ENCODE results near the gene MAZ.

MAZ gene

DNA sequence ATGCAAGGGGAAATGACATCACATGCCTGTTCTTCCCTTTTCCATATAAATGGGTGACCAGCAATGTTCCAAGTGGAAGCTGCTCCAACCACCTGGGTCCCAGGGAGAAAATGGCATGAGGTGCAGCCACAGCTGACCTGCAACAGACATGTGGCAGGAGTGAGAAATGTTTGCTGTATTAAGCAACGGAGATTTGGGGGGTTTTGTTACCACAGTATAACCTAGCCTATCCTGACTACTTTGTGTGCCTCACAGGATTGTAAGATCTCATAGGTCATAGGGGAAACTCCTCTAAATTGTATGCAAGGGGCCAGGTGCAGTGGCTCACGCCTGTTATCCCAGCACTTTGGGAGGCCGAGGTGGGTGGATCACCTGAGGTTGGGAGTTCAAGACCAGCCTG lies 44.7 kb downstream of the MAZ start:
- no peak overlapping the region for H3K4me3 ChIP-seq (replicated peaks; ENCODE audit: insufficient read depth, low read length)
- no peaks in the 10 kb centered on the region for H3K27me3 ChIP-seq (ENCODE audit: insufficient read depth, poor library complexity, severe bottlenecking)
- TF ChIP-seq POLR2AphosphoS5 (IDR thresholded peaks at IDR 0.05; ENCODE audit: low read depth) (no peak), GABPA (IDR thresholded peaks at IDR 0.05; ENCODE audit: low read depth) (no peak), REST (IDR thresholded peaks at IDR 0.05; ENCODE audit: insufficient replicate concordance, low read depth) (no peak), SPI1 (IDR thresholded peaks at IDR 0.05; ENCODE audit: borderline replicate concordance, low read depth) (no peak)
- TF ChIP-seq, protein P1, sequence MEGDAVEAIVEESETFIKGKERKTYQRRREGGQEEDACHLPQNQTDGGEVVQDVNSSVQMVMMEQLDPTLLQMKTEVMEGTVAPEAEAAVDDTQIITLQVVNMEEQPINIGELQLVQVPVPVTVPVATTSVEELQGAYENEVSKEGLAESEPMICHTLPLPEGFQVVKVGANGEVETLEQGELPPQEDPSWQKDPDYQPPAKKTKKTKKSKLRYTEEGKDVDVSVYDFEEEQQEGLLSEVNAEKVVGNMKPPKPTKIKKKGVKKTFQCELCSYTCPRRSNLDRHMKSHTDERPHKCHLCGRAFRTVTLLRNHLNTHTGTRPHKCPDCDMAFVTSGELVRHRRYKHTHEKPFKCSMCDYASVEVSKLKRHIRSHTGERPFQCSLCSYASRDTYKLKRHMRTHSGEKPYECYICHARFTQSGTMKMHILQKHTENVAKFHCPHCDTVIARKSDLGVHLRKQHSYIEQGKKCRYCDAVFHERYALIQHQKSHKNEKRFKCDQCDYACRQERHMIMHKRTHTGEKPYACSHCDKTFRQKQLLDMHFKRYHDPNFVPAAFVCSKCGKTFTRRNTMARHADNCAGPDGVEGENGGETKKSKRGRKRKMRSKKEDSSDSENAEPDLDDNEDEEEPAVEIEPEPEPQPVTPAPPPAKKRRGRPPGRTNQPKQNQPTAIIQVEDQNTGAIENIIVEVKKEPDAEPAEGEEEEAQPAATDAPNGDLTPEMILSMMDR (IDR thresholded peaks at IDR 0.05; ENCODE audit: insufficient read depth, low read length), result no peak
- H3K27ac ChIP-seq (replicated peaks), result no peak overlapping the region
- no peak for DNase-seq (ENCODE audit: low read depth in 1 of 2, low spot score in 1 of 2)

DNA sequence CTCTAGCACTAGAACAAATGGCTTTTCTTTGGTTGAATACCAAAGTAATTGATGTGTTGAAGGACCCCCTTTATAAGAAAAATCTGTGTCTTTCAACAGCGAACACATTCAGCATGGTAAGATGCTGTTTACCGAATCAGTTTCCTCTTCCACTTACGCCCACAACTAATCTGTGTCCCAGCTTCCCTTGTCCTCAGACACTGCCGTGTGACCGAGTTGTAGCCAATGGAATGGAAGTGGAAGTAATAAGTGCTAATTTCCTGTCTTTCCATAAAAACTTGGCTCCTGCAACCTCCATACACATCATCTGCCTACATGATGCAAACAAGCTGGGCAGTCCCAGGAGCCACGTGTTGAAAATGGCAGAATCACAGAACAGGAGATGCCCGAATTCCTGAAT lies 46.3 kb downstream of the MAZ start:
- Histone ChIP-seq H3K27me3 (ENCODE audit: insufficient read depth, poor library complexity, severe bottlenecking) (no peaks in the 10 kb centered on the region), H3K27ac (replicated peaks) (no peak overlapping the region), H3K4me3 (replicated peaks; ENCODE audit: insufficient read depth, low read length) (no peak overlapping the region)
- no peak for DNase-seq (ENCODE audit: low read depth in 1 of 2, low spot score in 1 of 2)
- TF ChIP-seq, protein P1 (IDR thresholded peaks at IDR 0.05; ENCODE audit: insufficient read depth, low read length), result no peak
- TF ChIP-seq GABPA (IDR thresholded peaks at IDR 0.05; ENCODE audit: low read depth) (no peak), REST (IDR thresholded peaks at IDR 0.05; ENCODE audit: insufficient replicate concordance, low read depth) (no peak), SPI1 (IDR thresholded peaks at IDR 0.05; ENCODE audit: borderline replicate concordance, low read depth) (no peak), POLR2AphosphoS5 (IDR thresholded peaks at IDR 0.05; ENCODE audit: low read depth) (no peak)

DNA sequence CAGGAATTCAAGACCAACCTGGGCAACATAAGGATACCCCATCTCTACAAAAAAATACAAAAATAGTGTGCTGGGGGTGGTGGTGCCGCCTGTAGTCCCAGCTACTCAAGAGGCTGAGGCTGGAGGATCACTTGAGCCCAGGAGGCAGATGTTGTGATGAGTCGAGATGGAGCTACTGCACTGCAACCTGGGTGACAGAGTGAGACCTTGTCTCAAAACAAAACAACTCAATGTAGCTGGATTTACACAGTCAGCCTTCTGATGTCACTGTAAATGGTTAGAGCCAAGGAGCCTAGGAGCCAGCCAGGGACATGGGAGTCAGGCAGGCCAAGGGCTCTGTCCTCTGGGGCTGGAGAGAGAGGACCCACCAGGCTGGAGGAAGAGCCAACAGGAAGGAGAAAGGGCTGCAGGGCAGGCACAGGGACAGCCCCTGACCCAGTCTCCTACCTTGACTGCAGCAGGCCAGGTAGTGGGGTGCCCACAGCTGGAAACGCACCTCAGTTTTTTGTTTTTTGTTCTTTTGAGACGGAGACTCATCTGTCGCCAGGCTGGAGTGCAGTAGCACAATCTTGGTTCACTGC lies 48.3 kb downstream of the MAZ start:
- no peak for DNase-seq (ENCODE audit: low read depth in 1 of 2, low spot score in 1 of 2)
- Histone ChIP-seq H3K4me3 (replicated peaks; ENCODE audit: insufficient read depth, low read length) (no peak overlapping the region), H3K27ac (replicated peaks) (no peak overlapping the region), H3K27me3 (ENCODE audit: insufficient read depth, poor library complexity, severe bottlenecking) (no peaks in the 10 kb centered on the region)
- TF ChIP-seq SPI1 (IDR thresholded peaks at IDR 0.05; ENCODE audit: borderline replicate concordance, low read depth) (no peak), REST (IDR thresholded peaks at IDR 0.05; ENCODE audit: insufficient replicate concordance, low read depth) (no peak), GABPA (IDR thresholded peaks at IDR 0.05; ENCODE audit: low read depth) (no peak), POLR2AphosphoS5 (IDR thresholded peaks at IDR 0.05; ENCODE audit: low read depth) (no peak)
- TF ChIP-seq, protein P1 (IDR thresholded peaks at IDR 0.05; ENCODE audit: insufficient read depth, low read length), result no peak

Measured in HL-60 (cell line).